Stimulated activated CD8-positive, alpha-beta memory T cell treated with anti-CD3 and anti-CD28 coated beads, Interleukin-15, amount 100 ng/mL, for 24 hours (primary cell): ENCODE measurements around the gene RFC2.
"Not testable (repeated sequence)": the region's sequence is repeated elsewhere in the genome, so short reads cannot be mapped to it uniquely, and the experiment has no call there.

Experiments used
- DNase-seq: peaks from one replicate; pipeline ENCODE4 v3.0.0-alpha.2; 2020; ENCODE audit warnings: low read depth

The RFC2 gene

DNA sequence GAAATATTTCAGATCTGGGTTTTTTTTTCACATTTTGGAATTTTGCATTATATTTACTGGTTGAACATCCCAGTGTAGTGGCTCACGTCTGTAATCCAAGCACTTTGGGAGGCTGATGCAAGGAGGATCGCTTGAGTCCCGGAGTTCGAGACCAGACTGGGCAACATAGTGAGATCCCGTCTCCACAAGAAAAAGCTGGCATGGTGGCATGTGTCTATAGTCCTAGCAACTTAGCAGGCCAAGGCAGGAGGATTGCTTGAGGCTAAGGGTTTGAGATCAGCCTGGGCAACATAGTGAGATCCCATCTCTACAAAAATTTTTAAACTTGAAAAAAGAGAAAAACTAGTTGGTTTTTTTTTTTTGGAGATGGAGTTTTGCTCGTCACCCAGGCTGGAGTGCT lies 6.0 kb downstream of the RFC2 start:
- DNase-seq, result no peak

DNA sequence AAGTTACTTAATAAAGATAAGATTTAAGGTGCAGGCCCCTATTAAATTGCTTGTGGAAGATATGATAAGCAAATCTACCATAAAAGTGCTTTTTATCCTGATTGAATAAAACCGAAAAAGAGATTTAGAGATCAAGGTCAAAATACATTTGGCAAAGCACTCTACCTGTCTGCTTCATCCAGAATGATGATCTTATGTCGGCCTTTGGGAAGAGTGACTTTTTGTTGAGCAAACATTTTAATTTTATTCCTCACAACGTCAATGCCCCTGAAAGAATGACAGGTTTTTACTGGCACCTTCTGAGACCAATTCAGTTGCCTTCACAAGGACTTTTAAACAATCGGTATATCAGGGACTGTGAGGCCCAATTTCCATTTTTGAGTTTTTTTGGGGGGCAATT lies 7.7 kb downstream of the RFC2 start:
- DNase-seq, result no peak

DNA sequence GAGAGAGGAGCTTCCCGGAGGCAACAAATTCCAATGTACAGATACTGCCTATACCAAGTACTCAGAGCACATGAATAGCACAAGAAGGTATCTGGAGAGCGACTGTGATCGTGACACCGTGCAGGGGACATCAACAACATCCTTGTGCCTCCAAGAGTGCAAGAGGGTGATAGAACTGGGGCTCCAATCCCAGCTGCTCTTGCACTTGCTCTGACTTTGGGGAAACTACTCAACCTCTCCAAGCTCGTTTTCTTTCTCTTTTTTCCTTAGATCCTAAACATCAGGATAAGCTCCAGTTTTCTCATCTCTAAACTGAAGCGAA lies 12.1 kb downstream of the RFC2 start:
- no peak for DNase-seq

DNA sequence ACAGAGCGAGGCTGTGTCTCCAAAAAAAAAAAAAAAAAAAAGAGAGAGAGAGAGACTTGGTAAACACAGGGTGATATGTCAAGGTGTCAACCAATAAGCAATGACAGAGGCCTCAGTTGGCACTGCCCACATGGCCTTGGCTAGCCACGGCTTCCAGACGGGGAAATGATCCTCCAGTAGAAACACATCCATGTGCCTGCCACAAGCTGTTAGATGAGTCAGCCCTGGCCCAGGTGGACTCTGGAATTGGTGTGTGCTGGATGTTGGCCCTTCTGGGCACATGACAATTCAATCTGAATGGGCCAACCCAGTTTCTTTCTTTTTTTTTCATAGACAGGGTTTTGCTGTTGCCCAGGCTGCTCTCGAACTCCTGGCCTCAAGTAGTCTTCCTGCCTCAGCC lies 13.7 kb downstream of the RFC2 start:
- no peak for DNase-seq

DNA sequence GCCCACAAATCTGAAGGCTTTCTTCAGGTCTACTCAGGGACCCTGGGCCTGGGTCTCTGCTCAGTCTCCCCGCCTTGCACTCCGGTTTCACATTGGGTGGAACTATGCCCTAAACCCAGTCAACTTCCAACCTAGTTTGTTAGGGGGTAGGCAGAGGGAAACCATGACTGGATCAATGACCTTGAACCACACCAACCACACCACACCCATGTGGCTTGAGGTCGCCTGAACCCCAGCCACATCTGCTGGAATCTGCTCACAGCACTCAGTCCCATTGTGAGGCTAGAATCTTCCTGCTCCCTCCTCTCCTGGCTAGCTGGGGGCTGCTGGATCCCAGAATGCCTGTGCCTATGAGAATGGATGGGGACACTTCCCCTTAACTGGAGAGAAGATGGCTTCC lies 17.9 kb downstream of the RFC2 start:
- no peak for DNase-seq

DNA sequence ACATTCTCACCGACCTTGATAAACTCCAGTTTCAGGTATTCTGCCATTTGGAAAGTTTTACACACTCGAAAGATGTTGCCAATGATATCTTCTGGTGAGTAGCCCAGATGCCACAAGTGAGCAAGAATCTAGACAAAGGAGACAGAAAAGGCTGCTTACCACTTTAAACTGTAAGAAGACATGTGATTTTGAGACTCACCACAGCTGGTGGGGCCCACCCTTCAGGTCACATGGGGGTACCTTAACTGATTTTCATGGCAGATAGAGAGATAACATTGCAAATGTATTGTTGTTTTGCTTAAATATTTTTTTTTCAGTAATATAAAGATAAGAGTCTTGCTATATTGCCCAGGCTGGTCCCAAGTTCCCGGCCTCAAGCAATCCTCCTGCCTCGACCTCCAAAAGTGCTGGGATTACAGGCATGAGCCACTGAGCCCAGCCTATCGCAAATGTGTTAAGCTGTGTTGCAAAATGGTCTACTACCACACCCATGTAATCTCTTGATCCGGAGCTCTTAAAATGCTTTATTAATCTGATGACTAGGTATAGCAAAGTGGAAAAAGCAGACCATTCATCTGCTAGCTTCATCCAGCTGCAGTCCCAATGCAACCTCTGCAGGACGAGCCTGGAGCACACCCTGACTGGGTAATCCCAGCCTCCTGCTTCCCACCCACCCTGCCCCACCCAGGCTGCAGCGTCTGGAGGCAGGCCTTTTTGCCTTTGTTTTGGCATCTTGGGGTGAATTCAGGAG lies 18.5 kb downstream of the RFC2 start:
- no peak for DNase-seq

DNA sequence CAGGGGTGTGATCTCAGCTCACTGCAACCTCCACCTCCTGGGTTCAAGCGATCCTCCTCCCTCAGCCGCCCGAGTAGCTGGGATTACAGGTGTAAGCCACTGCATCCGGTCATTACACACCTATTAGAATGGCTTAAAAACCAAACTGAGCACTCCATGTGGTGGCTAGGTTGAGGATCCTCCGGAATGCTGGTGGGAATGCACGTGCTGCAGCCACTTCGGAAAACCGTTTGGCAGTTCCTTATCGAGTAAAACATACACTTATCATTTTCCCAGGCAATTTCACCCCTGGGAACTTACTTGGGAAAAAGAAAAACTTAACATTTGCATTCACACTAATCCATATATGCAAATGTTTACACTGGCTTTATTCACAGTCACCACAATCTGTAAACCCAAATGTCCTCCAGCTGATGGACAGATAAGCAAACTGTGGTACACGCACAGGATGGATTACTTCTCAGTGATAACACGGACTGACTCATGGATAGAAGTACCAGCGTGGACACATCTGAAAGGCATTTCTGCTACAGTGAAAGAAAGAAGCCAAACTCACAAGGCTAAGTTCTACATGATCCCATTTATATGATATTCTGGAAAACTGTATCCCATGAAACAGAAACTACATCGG lies 20.4 kb downstream of the RFC2 start:
- DNase-seq, result no peak

DNA sequence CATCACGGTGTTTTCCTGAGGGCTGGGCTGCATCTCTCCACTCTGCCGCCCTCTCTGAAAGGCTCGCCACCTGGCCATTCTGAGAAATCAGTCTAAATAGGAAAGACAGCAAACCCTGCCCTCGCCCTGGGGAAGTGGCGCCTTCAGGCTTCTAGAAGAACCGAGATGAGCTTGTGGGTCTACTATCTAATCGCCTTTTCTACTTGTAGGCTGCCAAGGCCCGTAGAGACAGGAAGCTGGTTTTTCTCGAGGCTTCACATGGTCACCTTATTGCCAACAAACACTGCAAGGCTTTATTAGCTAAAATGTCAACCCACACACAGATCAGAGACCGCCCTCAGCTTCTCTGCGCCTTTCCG lies 23.0 kb downstream of the RFC2 start:
- DNase-seq, result no peak

DNA sequence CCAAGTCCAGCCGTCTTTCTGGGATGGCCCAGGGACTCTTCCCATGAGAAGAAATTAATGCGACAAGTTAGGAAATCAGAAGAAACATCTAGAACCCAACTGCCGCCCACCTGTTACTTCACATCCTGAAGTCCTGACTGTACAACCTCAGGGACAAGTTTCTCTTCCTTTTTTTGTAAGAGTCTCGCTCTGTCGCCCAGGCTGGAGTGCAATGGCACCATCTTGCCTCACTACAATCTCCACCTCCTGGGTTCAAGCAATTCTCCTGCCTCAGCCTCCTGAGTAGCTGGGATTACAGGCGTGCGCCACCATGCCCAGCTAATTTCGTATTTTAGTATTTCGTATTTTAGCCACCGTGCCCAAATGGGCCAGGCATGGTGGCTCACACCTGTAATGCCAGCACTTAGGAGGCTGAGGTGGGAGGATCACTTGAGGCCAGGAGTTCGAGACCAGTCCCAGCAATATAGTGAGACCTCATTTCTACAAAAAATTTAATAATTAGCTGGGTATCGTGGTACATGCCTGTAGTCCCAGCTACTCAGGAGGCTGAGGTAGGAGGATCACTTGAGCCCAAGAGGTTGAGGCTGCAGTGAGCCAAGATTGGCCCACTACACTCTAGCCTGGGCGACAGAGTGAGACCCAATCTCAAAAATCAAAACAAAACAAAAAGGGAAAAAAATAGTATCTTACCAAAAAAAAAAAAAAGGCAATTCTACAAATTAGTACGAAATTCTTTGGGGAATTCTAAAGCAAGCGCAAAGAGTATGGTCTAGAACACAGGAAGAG lies 23.6 kb downstream of the RFC2 start:
- DNase-seq, result no peak

DNA sequence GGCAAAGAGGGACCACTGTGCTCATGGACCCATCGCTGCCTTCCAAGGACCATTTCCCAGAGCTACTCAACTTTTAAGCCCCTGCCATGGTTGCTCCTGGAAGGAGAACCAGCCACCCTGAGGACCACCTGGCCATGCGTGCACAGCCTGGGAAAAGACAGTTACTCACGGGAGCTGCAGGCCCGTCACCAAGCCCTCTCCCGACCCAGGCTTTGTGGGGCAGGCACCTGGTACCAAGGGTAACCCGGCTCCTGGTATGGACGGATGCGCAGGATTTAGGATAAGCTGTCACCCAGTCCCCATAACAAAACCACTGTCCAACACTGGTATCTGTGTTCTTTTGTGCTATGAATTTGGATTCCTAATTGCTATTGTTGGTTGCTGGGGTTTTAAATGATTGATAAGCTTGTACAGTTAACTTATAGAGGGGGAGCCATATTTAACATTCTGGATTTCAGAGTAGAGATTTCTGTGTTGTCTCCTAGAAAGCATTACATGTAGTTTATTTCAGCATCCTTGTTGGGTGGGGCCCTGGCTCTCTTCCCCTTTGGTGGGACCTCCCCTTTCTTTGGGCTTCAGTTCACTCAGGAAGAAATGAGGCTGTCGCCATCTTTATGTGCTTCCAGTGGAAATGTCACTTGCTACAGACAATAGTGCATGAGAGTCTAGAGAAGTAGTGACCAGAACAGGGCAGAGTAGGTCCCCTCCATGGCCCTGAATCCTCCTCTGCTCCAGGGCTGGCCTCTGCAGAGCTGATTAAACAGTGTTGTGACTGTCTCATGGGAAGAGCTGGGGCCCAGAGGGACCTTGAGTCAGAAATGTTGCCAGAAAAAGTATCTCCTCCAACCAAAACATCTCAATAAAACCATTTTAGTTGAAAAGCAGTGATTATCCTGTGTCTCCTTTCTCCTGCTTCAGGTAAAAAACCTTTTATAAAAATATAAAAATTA lies 25.0 kb downstream of the RFC2 start:
- no peak for DNase-seq

DNA sequence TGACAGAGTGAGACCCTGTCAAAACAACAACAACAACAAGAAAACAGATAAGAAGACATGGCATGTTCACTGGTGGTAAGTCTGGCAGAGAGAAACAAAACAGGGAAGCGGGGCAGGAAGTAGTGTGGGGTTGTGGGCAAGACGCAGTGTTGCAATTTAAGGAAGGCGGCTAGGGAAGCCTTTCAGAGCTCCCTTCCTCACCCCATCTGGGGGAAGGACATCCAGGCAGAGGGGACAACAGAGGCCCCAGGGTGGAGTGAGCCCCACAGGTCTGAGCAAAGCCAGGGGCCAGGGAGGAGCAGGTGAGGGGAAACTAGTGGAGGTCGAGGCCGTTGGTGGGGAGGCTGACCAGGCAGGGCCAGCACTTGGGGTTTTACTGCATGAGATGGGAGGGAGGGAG lies 27.6 kb downstream of the RFC2 start:
- no peak for DNase-seq

DNA sequence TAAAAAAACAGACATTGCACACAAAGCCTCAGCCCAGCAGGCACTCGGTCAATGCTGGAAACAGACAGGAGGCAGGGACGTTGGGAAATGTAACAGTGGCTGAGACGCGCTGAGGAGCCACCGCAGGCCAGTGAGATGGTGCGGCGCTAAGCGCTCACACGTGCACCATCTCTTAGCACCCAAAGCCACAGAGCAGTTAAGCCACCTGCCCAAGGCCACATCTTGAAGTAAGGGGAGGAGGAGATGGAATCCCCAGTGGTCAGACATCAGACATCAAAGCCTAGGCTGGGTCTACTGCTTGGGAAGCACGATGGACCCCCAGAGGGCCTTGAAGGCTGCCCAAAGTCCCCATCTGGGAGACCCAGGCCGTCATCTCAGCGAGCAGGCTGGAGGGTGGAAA lies 28.8 kb downstream of the RFC2 start:
- DNase-seq, result no peak

DNA sequence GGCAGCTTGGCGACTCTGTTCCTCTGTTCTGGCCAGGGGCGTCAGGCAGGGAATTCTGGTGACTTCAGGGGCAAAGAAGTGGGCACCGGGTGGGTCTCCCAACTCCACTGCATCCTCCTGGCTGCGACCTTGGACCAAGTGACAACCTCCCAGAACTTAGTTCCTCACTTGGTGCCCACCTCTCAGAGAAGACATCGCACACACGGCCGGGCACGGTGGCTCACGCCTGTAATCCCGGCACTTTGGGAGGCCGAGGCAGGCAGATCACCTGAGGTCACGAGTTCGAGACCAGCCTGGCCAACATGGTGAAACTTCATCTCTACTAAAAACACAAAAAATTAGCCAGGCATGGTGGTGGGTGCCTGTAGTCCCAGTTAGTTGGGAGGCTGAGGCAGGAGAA lies 29.3 kb downstream of the RFC2 start:
- not testable (repeated sequence) for DNase-seq

DNA sequence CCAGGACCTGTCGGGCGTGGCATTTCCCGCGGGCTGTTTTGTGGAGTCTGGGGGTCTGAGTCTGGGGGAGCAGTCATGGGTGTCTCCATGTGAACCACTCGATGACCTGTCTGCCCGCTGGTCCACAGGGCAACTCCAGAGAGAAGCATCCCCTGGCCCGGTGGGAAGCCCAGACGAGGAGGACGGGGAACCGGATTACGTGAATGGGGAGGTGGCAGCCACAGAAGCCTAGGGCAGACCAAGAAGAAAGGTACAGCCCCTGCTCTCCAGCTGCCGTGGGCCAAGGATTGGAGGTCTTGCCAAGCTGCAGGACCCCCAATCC lies 29.7 kb downstream of the RFC2 start:
- DNase-seq, result no peak

DNA sequence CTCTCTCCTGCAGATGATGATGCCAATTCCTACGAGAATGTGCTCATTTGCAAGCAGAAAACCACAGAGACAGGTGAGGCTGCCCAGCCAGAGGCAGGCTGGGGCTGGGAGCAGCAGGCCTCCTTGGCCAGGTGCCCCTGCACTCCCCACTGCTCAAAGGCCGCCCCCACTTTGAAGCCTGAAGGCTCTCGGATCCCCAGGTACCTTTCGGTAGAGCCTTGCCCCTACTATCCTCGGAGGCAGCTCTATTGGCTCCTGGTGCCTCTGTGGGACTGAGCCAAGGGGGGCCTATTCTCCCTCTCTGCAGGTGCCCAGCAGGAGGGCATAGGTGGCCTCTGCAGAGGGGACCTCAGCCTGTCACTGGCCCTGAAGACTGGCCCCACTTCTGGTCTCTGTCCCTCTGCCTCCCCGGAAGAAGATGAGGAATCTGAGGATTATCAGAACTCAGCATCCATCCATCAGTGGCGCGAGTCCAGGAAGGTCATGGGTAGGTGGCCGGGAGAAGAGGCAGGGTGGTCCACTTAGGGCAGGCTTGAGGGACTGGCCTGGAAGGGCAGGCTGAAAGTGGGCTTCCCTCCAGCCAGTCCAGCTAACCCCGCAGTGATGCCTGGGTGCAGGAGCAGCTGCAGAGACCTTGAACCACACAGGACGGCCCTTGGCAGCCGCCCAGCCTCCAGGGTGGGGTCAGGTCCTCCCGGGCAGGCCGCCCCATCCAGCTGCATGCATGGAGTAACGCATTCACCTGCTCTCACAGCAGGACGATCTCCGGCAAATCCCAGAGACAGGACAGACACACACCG lies 30.3 kb downstream of the RFC2 start:
- no peak for DNase-seq

DNA sequence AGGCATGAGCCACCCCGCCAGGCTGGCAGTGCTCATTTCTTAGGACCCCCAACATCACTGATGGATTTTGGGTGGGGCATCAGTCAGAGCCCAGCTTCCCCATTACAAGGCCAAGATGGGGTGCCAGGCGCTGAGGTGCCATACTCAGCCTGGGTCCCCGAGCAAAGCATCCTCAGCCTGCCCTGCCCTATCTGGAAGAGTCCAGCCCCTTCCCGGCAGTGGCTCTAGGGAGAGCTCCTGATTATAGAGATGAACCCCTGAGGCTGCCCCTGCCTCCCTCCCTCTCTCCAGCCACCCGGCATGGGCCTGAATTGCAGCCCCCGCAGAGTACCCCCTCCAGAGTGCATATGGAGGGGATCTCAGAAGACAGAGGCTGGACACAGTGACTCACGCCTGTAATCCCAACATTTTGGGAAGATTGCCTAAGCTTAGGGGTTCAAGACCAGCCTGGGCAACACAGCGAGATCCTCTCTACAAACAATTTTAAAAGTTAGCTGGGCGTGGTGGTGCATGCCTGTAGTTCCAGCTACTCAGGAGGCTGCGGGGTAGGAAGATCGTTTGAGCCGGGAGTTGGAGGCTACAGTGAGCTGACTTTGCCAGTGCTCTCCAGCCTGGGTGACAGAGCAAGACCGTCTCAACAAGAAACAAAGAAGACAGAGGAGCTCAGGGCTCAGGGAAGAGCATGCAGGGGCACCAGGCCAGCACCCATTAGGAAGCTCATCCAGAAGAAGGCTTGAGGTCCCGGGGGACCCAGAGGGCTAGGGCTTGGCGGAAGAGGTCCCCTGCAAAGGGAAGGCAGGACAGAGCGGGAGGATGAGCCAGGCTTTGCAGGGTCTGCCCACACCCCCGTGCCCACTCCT lies 31.1 kb downstream of the RFC2 start:
- no peak for DNase-seq

DNA sequence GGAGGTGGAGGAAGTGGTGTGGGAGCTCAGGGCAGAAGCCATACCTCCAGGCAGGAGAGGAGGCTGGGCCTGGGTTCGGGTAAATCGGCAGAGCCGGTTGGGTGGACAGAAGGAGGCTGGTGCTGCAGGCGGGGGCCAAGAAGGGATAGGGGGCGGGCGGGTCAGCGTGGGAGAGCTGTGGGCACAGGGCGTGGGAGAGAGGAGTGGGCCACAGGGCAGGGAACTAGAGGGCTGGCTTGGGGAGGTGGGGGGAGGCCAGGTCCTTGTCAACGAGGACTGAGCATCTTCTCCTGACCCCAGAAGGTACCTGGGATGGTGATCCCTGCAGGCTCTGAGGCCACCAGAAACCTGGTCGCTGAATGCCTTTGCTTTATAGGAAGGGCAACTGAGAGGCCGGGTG lies 32.5 kb downstream of the RFC2 start:
- no peak for DNase-seq

DNA sequence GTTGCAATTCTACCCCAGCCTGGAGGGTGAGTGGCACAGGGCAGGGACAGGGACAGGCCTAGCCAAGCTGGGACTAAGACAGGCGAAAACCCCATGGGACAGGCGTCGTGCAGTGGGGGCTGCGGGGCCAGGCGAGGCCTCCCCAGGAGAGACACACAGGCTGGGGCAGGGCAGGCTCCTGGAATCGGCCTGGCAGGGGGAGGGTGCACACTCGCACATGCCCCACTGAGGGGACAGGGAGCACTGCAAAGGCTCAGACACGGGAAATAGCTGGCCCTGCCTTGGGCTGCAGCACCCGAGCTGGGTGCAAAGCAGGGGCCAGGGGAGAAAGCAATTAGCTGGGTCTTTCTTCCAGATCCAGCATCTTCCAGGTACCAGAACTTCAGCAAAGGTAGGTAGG lies 34.0 kb downstream of the RFC2 start:
- DNase-seq, result no peak

DNA sequence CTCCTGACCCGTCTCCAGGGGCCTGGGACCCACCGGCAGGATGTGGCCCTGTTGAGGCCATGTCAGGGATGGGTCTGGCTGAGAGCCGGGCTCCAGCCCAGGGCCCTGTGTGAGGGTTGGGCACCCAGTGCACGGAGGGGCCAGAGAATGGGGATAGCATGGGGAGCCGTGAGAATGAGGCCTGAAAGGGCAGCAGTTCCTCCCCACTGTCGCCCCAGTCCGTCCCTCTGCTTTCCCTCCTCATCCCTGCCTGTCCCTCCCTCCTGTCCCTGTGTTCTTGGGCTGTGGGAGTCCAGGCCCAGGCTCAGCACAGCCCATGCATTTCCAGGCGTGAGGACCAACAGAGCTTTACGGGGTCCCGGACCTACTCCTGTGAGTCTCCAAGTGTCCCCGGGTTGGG lies 34.8 kb downstream of the RFC2 start:
- DNase-seq, result no peak

DNA sequence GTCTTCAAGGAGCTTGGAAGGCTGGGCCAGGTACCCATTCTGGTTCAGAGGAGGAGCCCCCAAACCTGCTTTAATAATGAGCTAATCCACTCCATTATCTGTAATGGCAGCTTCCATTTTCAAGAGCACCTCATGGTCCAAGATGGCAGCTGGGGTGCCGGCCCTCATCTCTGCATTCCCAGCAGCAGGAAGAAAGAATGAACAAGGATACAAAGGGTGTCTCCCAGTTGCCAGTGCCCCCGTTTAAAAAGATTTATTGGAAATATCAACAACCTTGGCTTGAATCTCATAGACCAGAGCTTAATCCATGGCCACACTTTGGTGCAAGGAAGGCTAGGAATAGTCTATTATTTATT lies 35.9 kb downstream of the RFC2 start:
- no peak for DNase-seq
